HG03103 (cell line): ENCODE measurements around the gene YPEL1.
"Not testable (repeated sequence)": the region's sequence is repeated elsewhere in the genome, so short reads cannot be mapped to it uniquely, and the experiment has no call there.

Experiments used
- ATAC-seq: cut with Tn5 transposase; IDR thresholded peaks from one replicate; pipeline ENCODE4 v1.9.1; 2021; ENCODE audit warnings: low read depth; ENCODE audit not compliant: unreplicated experiment

Gene YPEL1

DNA sequence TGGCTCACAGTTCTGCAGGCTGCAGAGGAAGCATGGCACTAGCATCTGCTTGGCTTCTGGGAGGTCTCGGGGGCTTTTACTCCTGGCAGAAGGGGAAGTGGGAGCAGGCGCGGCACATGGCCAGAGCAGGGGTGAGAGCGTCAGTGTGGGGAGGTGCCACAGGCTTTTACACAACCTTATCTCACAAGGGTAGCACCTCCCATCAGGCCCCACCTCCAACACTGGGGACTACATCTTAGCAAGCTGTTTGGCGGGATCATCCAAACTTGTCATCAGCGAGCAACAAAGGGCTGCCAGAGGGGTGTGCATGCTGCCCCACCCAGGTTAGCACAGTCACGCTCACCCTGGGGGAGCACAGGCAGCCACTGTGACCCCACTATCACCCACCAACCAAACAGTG lies 18.9 kb upstream of the YPEL1 start:
- no peak for ATAC-seq

DNA sequence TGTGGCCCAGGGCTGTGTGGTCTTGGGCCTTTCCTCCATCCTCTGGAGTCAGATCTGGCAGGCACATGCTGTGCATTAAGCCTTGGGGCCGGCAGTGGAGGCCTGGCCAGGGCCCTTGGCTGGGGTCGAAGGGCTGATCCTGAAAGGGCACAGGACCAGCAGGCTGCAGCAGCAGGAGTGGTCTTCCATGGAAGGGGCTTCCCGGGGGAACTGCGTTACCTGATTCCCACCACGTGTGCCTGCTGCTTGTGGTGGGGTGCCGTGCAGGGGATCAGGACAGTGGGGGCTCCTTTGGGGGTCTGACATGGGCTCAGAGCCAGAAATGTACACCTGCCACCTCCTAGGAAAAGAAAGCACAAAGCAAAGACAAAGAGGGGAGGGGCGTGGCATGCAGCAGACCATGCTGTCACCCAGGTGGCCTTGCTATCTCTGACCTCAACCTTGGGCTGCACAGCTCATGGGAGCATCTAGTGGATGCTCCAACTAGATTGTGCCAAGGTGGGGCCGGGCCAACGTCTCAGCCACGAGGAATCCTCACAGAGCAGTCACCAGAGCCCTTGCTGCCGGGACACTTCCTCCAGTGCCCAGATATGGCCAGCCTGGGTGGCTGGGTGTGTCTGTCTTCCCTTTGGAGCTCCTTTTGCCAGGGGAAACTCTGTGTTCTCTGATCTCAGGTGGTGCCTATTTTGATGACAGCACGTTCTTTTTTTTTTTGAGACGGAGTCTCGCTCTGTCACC lies 17.9 kb upstream of the YPEL1 start:
- no peak for ATAC-seq

DNA sequence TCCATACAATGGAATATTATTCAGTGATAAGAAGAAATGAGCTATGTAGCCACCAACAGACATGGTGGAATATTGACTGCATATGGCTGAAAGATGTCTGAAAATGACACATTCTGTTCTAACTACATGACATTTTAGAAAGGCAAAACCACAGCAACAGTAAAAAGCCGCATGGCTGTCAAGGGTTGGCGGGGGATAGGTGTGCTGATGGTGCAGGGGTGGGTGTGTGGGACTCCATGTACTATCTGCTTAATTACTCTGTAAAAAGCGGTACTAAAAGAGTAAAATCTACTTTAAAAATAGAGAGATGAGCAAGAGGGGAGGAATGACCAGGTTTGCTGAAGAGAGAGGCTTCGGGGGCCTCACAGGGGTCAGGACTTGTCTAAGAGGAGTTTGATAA lies 16.7 kb upstream of the YPEL1 start:
- no peak for ATAC-seq

DNA sequence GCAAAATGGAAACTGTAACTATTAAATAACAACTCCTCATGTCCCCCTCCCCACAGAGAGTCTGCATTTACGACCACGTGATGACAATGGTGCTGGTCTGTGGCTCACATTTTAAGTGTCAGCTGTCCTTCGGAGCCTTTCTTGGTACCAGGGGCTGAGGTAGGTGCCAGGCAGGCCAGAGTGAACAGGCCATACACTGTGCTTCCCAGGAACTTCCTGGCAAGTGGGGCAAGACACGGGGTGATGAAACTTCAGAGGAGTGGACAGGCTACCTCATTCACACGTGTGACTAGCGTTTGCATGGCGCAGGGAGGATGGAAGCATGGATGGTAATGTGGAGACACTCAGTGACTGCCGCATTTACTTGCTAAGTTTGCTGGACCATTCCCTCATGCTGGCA lies 10.4 kb upstream of the YPEL1 start:
- ATAC-seq, result no peak

DNA sequence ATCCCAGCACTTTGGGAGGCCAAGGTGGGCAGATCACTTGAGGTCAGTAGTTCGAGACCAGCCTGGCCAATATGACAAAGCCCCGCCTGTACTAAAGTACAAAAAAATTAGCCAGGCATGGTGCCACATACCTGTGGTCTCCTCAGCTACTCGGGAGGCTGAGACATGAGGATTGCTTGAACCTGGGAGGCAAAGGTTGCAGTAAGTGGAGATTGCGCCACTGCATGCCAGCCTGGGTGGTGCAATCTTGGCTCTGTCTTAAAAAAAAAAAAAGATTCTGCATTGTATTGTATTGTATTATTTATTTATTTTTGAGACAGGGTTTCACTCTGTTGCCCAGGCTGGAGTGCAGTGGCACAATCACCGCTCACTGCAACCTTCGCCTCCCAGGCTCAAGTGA lies 9.3 kb upstream of the YPEL1 start:
- ATAC-seq, result not testable (repeated sequence)

DNA sequence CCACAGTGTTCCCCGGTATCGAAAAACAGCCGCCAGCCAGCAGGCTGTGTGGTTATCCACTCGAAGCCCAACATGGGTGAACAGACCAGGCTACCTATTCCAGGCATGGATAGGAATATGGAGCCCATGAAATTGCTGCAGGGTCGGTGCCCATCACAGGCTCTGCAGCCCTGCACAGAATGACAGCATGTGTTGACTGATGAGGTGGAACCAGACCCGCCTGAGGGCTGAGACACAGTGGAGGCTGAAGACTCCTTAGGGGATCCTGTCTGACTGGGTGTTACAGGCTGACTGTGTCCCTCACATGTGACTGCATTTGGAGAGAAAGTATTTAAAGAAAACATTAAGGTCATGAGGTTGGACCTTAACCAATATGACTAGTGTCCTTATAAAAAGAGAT lies 6.2 kb upstream of the YPEL1 start:
- no peak for ATAC-seq

DNA sequence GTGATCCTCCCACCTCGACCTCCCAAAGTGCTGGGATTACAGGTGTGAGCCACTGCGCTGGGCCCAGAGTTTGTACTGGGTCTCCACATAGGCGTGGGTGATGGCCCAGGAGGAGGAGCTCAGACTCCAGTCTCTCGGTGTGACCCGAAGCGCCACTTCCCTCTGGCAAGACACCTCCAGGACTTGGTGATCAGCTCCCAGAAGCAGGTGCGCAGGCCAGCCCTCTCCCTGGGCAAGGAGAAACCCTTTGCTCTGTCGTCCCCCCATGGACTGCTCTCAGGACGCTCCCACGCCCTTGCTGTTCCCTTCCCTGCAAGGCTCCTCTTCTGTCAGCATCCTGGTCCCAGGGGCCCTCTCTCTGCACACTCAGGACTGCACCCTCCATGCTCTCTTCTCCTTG lies 5.5 kb upstream of the YPEL1 start:
- ATAC-seq, result no peak

DNA sequence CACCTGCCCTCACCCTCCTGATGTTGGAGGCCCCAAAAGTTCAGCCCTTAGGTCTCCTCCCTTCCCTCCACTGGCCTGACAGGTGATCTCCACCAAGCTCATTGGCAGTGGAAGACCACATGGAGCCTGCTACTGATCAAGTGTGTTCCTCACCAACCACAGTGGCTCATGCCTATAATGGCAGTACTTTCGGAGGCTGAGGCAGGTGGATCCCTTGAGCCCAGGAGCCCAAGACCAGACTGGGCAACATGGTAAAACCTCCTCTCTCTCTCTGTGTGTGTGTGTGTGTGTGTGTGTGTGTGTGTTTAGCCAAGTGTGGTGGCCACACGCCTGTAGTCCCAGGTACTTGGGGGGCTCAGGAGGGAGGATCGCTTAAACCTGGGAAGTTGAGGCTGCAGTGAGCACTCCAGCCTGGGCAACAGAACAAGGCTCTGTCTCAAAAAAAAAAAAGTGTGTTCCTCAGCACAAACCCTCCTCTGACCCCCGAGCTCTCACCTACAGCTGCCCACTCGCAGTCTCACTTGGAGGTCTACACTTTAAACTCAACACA lies 4.3 kb upstream of the YPEL1 start:
- ATAC-seq, result no peak

DNA sequence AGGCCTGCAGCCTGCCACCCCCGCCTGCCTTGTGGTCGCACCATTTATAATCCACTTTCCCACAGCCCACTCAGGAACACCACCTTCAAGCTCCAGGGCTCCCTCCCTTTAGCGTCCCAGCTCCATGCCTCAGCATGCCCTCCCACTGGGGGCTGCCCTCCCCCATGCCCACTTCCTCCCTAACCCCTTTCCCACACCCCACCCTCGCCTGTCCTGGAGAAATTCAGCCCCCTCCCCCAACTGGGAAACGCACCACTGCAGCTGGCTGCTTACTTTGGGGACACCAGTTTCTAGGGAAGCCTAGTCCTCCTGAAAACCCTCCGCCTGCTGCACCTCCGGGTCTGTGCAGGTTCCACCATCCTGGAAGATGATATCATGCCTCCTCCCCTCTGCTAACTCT lies 3.4 kb upstream of the YPEL1 start:
- no peak for ATAC-seq

DNA sequence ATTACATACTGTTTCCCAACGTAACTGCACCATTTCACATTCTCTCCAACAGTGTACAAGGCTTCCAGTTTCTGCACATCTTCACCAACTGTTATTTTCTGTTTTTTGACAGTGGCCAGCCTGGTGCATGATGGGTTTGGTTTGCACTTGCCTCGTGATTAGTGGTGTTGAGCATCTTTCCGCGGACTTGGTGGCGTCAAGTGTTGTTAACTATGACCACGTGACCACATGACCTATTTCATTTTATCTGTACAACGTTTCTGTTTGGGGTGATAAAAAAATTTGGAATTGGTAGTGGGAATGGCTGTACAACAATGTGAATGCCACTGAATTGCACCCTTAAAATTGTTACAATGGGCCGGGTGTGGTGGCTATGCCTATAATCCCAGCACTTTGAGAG lies 2.5 kb upstream of the YPEL1 start:
- ATAC-seq, result no peak

DNA sequence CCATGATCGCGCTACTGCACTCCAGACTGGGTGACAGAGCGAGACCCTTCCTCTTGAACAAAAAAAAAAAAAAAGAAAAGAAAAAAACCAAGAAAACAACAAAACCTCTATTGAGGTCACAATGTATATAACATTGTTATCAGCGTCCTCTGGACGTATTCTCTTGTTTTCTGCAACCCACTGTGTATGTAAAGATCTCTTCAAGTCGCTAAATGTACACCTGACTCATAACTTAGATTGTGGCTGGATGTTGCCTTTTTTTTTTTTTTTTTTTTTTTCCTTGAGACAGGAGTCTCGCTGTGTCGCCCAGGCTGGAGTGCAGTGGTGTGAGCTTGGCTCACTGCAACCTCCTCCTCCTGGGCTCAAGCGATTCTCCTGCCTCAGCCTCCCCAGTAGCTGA lies 1.4 kb upstream of the YPEL1 start:
- no peak for ATAC-seq

DNA sequence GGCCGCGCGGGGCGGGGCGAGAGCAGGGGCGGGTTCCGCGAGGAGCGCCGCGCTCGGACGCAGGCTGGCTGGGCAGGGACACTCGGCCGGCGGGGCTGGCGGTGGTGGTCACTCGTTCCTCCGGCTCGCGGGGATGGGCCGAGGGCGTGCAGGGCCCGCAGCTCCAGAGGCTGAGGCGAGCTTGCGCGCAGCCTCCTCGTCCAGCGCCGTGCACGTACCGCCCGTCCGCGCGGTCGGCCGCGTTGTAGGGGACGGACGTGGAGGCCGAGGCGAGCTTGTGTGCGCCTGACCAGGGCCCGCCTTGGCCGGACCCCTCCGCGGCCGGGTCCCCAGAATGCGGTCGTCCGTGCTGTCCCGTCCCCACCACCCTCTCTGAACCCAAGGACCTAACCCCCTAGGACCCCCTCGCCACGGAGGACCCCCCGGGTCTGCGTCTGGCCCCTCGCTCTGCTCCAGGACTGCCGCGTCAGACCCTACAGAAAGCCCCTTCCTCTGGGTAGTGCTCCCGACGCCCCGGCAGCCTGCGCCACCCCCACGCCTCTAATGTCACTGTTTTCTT lies 569 bp upstream of the YPEL1 start:
- no peak for ATAC-seq

DNA sequence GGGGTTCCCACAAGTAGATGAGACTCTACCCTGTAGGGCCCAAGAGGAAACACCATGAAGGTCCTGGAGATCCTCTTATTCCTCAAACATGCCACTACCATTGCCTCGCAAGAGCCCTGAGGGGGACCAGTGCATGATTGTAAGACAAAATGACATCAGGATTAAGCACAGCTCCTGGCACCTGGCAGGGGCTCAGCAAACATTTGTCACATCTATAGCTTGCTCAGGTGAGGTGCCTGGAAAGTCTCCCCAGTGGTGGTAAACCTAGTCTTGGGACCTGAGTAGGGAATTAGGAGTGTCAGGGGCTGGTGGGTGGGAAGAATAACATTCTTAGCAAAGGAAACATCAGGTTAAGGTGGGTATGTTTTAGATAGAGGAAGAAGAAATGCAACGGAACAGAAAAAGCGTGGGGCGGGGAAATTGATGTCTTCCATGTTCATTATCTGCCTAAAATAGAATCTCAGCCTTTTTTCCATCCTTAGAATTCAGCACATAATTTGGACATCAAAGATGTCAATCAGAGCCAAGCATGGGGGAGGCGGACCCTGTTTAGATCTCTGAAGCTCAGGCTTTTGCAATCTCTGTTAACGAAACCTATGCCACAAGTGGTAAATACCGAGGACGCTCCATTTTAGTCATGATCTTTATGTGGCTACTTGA lies 924 bp downstream of the YPEL1 start:
- ATAC-seq, result no peak

DNA sequence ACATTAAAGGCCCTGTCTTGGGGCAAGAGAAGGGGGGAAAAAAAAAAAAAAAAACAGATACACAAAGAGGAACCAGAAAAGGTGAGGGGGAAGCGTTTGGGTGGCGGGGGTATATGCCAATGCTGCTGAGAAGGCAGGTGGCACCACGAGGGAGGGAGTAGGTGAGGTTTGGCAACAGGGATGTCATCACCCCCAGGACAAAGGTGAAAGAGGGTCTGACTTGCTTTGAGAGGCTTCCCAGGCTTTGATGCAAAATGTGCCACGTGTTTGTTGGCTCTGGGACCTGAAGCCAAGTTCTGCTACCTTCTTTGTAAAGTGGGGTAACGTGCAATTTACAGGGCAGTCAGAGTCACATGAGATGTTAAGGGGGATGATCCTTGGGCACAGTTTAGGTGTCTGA lies 4.1 kb downstream of the YPEL1 start:
- ATAC-seq, result no peak

DNA sequence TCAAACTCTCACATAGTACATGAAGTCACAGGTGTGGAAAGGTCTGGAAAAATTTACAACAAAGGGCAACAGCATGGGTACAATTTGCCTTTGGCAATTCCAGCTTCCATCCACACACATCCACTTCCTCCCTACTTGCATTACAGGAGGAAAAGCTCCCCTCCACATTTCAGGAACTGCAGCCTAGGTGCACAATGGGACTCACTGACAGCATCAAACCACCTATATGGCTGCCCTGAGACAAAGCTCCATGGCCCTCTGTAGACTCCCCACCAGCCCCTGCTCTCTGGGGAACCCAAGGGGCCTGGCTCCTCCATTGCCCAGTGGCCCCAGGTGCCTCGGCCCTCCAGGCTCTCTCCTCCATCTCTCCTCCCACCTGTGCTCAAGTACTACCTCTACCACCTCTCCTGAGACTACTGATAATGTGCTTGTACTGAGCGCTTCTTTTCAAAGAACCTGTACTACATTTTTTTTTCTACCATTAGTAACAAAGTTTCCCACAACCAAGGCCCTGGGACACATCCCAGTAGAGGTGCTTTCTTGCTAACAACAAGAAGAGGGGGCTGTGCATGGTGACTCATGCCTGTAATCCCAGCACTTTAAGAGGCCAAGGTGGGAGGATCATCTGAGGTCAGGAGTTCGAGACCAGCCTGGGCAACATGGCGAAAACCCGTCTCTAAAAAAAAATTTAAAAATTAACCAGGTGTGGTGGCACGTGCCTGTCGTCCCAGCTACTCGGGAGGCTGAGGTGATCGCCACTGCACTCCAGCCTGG lies 4.9 kb downstream of the YPEL1 start:
- no peak for ATAC-seq

DNA sequence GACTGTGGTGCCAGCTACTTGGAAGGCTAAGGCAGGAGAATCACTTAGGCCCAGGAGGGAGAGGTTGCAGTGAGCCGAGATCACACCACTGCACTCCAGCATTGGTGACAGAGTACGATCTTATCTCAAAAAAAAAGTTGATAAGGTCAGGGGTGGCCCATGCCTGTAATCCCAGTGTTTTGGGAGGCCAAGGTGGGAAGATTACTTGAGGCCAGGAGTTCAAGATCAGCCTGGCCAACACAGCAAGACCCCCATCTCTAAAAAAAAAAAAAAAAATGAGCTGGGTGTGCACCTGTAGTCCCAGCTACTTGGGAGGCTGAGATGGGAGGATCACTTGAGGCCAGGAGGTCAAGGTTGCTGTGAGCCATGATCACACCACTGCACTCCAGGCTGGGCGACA lies 6.4 kb downstream of the YPEL1 start:
- not testable (repeated sequence) for ATAC-seq

DNA sequence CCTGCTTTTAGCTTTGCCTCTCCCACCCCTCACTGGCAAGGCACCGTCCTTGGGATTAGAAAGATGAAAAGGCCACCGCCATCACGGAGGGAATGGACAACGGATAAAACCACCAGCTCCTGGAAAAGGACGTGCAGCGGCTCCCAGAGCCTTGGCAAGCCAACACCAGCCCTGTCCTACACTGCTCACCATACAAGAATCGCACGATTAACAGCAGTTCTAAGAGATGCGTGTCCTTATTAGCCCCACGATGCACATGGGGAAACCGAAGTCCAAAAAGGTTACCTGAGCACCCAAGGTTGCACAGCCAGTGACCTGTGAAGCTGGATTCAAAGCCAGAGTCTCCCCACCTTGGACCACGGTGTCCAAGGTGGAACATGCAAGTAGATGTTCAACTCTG lies 7.3 kb downstream of the YPEL1 start:
- no peak for ATAC-seq

DNA sequence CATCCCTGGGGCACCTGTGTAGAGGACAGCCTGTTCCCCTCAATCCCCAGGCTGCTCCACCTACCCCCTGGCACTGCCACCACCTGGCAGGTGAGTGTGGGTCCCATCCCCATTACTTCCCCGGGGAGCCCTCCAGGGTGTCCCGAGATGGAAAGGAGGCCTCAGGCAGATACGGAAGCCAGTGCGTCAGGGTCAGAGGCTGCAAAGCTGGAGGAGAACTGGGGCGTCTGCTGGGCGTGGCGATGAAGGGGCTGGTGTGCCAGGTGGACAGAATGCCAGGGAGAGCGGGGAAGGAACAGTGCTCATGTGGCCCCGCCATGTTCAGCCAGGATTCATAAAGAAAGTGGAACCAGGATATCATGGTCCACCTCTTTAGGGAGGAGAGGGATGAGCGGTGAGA lies 7.8 kb downstream of the YPEL1 start:
- ATAC-seq, result no peak

DNA sequence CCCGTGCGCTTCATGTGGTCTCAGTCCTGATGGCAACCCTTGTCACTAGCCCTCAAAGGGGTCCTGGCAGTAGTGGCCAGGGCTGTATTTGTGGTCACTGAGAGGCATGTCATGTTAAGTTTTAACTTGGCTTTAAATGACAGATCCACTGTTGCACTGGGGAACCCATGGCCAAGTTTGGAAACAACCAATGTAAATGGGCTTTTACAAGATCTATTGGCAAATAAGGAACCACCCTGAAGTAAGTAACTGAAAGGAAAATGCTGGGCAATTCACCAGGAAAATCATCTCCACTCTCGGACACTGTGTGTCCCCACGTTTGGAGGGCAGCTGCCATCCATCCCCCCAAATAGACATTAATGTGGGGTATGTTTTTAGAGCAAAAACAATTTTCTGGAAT lies 8.4 kb downstream of the YPEL1 start:
- ATAC-seq, result no peak

DNA sequence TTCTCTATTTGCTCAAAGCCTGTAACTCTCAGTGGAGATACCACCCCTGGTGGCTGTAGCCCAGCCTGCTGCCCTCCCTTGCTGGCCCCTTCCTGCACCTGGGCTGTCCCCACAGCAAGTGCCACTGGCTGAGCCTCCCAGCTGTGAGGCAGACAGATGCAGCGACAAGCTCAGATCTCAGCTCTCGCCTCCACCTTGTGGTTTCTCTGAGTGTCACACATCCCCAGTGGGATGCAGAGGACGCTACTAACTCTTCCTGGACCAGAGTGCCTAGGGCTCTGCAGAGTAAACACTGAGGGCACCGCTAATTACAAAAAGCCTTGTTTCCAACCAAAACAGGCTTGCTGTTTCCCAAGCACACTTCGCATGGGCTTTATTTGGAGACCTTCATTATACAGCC lies 8.9 kb downstream of the YPEL1 start:
- ATAC-seq, result no peak

DNA sequence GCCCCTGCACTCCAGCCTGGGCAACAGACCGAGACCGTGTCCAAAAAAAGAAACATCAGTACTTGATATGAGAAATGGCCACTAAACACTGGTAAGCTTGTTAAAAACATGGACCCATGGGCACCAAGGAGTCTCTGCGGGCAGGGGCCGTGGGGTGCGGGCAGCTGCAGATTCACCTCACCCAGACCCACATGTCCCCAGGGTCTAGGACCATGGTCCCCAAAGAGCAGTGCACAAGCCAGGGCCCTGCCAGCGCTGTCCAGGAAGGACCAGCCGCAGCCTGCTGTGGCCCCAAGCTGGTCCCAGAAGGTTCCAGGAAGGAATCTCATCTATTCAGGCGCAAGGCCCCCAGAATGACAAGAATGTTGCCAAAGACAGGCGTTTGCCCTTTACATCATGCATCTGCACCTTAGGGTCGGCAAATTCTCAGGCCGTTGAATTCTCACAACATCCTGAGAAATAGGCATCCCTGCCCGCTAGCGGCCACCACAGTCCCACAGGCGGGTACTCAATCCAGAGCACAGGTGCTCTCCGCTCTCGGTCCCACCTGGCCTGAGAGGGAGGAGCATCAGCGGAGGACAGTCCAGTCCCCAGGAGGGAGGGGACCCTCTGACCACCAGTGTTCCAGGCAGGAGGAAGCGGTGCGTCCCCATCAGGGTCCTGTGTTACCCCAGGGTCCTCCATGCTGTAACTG lies 9.5 kb downstream of the YPEL1 start:
- no peak for ATAC-seq
